ENCODE results near the gene EPB41L1. TPM values are rescaled to one million over a fixed set of nuclear protein-coding genes. Genes with fewer than 3 reads are reported as not detected.

Gene EPB41L1
- total and polyA plus RNA-seq, 11 donors, result 7.1 to 29.8 (median 17.3) TPM

- no peaks in the 10 kb centered on the region for H3K4me1 ChIP-seq
- H3K27ac ChIP-seq, result no peak overlapping the region
Observed at GRCh38 chr20:36181934-36182603, 27.5 kb downstream of the EPB41L1 start.

GRCh38 chr20:36182604-36183154 is 28.1 kb downstream of the EPB41L1 start:
- TF ChIP-seq POLR2A (IDR thresholded peaks at IDR 0.05), result no peak
- TF ChIP-seq CTCF (IDR thresholded peaks at IDR 0.05), result no peak
- no peak for ATAC-seq
- intact Hi-C loops (cut with DNase I), result no loop called here

More at GRCh38 chr20:36181934-36182603, 27.5 kb downstream of the EPB41L1 start:
- no peak for TF ChIP-seq CTCF (IDR thresholded peaks at IDR 0.05)
- no peak for TF ChIP-seq POLR2A (IDR thresholded peaks at IDR 0.05)
- H3K36me3 ChIP-seq, result peaks cover 0 to 72% (median 2%) of the 10 kb centered on the region in 9 donors
- ATAC-seq, result no peak
- H3K9me3 ChIP-seq, result no peaks in the 10 kb centered on the region
- H3K4me3 ChIP-seq, result no peak overlapping the region
- 80 to 87% (median 82%) methylated on average over 8 of the region's 8 CpGs for WGBS, 4 donors
- H3K27me3 ChIP-seq, result no peaks in the 10 kb centered on the region
- intact Hi-C loops (cut with DNase I), result no loop called here
- DNase-seq, result no peak

GRCh38 chr20:36183155-36183944 is 28.8 kb downstream of the EPB41L1 start:
- H3K4me3 ChIP-seq, result no peak overlapping the region
- TF ChIP-seq POLR2A (IDR thresholded peaks at IDR 0.05) (no peak), CTCF (IDR thresholded peaks at IDR 0.05) (no peak)
- no peaks in the 10 kb centered on the region for H3K27me3 ChIP-seq
- DNase-seq, result no peak
- intact Hi-C loops (cut with DNase I), result no loop called here
- H3K4me1 ChIP-seq, result no peaks in the 10 kb centered on the region
- H3K9me3 ChIP-seq, result no peaks in the 10 kb centered on the region
- peak overlapping the region in 1 of 12 donors; percentile 10 for H3K27ac ChIP-seq
- peak in 1 of 4 donors; percentile 20 for ATAC-seq
- peaks cover 0 to 78% (median 2%) of the 10 kb centered on the region in 9 donors for H3K36me3 ChIP-seq
- WGBS, 4 donors, result 81 to 86% (median 84%) methylated on average over 8 of the region's 8 CpGs

More at GRCh38 chr20:36182604-36183154, 28.1 kb downstream of the EPB41L1 start:
- Histone ChIP-seq H3K4me3 (no peak overlapping the region), H3K36me3 (peaks cover 0 to 77% (median 2%) of the 10 kb centered on the region in 9 donors), H3K4me1 (no peaks in the 10 kb centered on the region), H3K9me3 (no peaks in the 10 kb centered on the region), H3K27me3 (no peaks in the 10 kb centered on the region), H3K27ac (peak overlapping the region in 1 of 12 donors; percentile 10)
- WGBS, 4 donors, result 86 to 91% (median 88%) methylated on average over 6 of the region's 6 CpGs
- no peak for DNase-seq

Measured in heart left ventricle (tissue), 16 donors.